AG04450 (cell line): ENCODE measurements around the gene LY86. TPM values are rescaled to one million over a fixed set of nuclear protein-coding genes. Genes with fewer than 3 reads are reported as not detected.

ENCODE experiments used
- CTCF ChIA-PET: fragments of 300-600, 350-600 bp; formaldehyde crosslinking; extraction: SDS; loops from one replicate; lab custom pipeline; 2022; ENCODE audit warnings: antibody characterized with exemption, inconsistent platforms; lab: Charles Lee
- POLR2A ChIA-PET: fragments of 350-600 bp; formaldehyde crosslinking; extraction: SDS; loops from one replicate; lab custom pipeline; 2021; ENCODE audit warnings: antibody characterized with exemption, inconsistent platforms; lab: Yijun Ruan, JAX
- DNase-seq: peaks from one replicate; pipeline ENCODE4 v3.0.0-alpha.2; 2011; ENCODE audit warnings: low read depth, low spot score
- H3K27ac ChIP-seq: one replicate; pipeline ENCODE4 v1.5.1; 2012; ENCODE audit warnings: low read depth, low read length, control low read depth
- H3K27me3 ChIP-seq: one replicate; pipeline ENCODE4 v1.6.0; 2012; ENCODE audit warnings: low read length; ENCODE audit not compliant: control insufficient read depth, insufficient read depth
- H3K4me3 ChIP-seq: 2 replicates; pipeline ENCODE4 v1.5.1; 2011; ENCODE audit warnings: mild to moderate bottlenecking, low read depth, low read length, control low read depth
- H3K9me3 ChIP-seq: 2 replicates; pipeline ENCODE4 v1.5.1; 2012; ENCODE audit warnings: low read length; ENCODE audit not compliant: control insufficient read depth, insufficient read depth
- CTCF ChIP-seq: IDR thresholded peaks from 2 replicates; pipeline ENCODE4 v1.5.1; 2011; ENCODE audit warnings: low read depth, low read length, control low read depth, inconsistent platforms
- polyA plus RNA-seq: library from polyadenylated mRNA; depleted of rRNA; stranded (reverse); fragments of >200 nt; gene quantifications from 2 replicates; pipeline ENCODE4 v1.2.3, GENCODE V29; 2011

The LY86 gene
- polyA plus RNA-seq, 1 experiment, result not detected

GRCh38 chr6:6595952-6596351 lies 7.4 kb downstream of the LY86 start:
- Histone ChIP-seq H3K9me3 (no peaks in the 10 kb centered on the region), H3K4me3 (no peak overlapping the region), H3K27ac (no peak overlapping the region), H3K27me3 (no peaks in the 10 kb centered on the region)
- POLR2A ChIA-PET, result no interaction called here
- no peak for DNase-seq
- CTCF ChIA-PET, result no interaction called here
- TF ChIP-seq CTCF, result no peak

- ChIA-PET CTCF (no interaction called here), POLR2A (no interaction called here)
- H3K4me3 ChIP-seq, result no peak overlapping the region
- no peak for TF ChIP-seq CTCF
- no peak for DNase-seq
- H3K27me3 ChIP-seq, result no peaks in the 10 kb centered on the region
- H3K27ac ChIP-seq, result no peak overlapping the region
- H3K9me3 ChIP-seq, result no peaks in the 10 kb centered on the region
These were observed 8.2 kb downstream of the LY86 start for GRCh38 chr6:6596529-6597328.

- TF ChIP-seq CTCF, result no peak
- ChIA-PET CTCF (no interaction called here), POLR2A (no interaction called here)
- H3K27me3 ChIP-seq, result no peaks in the 10 kb centered on the region
- no peak overlapping the region for H3K4me3 ChIP-seq
- no peak overlapping the region for H3K27ac ChIP-seq
- no peaks in the 10 kb centered on the region for H3K9me3 ChIP-seq
- no peak for DNase-seq
These were observed 9.2 kb downstream of the LY86 start for GRCh38 chr6:6597682-6598081.

- H3K27ac ChIP-seq, result no peak overlapping the region
- TF ChIP-seq CTCF, result no peak
- DNase-seq, result no peak
- ChIA-PET CTCF (no interaction called here), POLR2A (no interaction called here)
- H3K9me3 ChIP-seq, result no peaks in the 10 kb centered on the region
- H3K27me3 ChIP-seq, result no peaks in the 10 kb centered on the region
- H3K4me3 ChIP-seq, result no peak overlapping the region
These were observed 11.0 kb downstream of the LY86 start for GRCh38 chr6:6599468-6599873.

- ChIA-PET CTCF (no interaction called here), POLR2A (no interaction called here)
- no peak overlapping the region for H3K4me3 ChIP-seq
- no peak for DNase-seq
- H3K27ac ChIP-seq, result no peak overlapping the region
- no peak for TF ChIP-seq CTCF
- H3K27me3 ChIP-seq, result no peaks in the 10 kb centered on the region
- H3K9me3 ChIP-seq, result peaks cover 5% of the 10 kb centered on the region; the same call in 1 of the 2 replicates
These were observed 12.4 kb downstream of the LY86 start for GRCh38 chr6:6600875-6601274.
